Measurements from ENCODE around the gene MESP1. TPM values are rescaled to one million over a fixed set of nuclear protein-coding genes. Genes with fewer than 3 reads are reported as not detected.
A peak's percentile ranks its signal among the peaks of the same experiment; 100 is the strongest.

Gene MESP1
- total and polyA plus RNA-seq, 10 of the 15 experiments (the other 5 are each of a cell fraction or from before 2014, with no cell fraction given) = 0.04 to 1.1 (median 0.57) TPM; not detected in 2

GRCh38 chr15:89781891-89782618 lies 31.0 kb upstream of the MESP1 start (continued):
- TF ChIP-seq TCF7 (IDR thresholded peaks at IDR 0.05; ENCODE audit: borderline replicate concordance) (no peak), RELA (IDR thresholded peaks at IDR 0.05; ENCODE audit: borderline replicate concordance, partially characterized antibody) (peak; percentile 24)

- H3K9ac ChIP-seq (ENCODE audit: control insufficient read depth, insufficient read depth, low read length) = peak overlapping the region; percentile 35
- ChIA-PET POLR2A (interaction anchor here (0.5 to 1.0 kb wide), 2 partner anchors 14 to 20 kb away, joined by 3 read pairs; no protein-coding TSS in a partner anchor), CTCF (interaction anchor here (1.0 to 2.0 kb wide), 6 partner anchors 20 to 109 kb away, joined by 3 to 14 read pairs (median 4); no protein-coding TSS in a partner anchor), RAD21 (ENCODE audit: unreplicated experiment) (interaction anchor here (1.0 to 2.3 kb wide), 2 partner anchors 14 to 94 kb away, joined by 4 to 15 read pairs; no protein-coding TSS in a partner anchor), SMC1A (ENCODE audit: uncharacterized antibody, unreplicated experiment) (interaction anchor here (0.7 to 2.3 kb wide), 5 partner anchors 15 to 94 kb away, joined by 3 to 13 read pairs (median 3); no protein-coding TSS in a partner anchor)
- H4K20me1 ChIP-seq (ENCODE audit: control insufficient read depth, insufficient read depth) = no peaks in the 10 kb centered on the region
- BruUV-seq (replicated peaks) = no TSS peak
- in situ Hi-C loops (cut with MboI) (no loop called here), intact Hi-C loops (cut with micrococcal nuclease; ENCODE audit: unreplicated experiment) (no loop called here)
- H3K27ac ChIP-seq (ENCODE audit: control insufficient read depth, insufficient read depth) = peak overlapping the region; percentile 17; the same call in 1 of the 2 replicates
- H3K79me2 ChIP-seq (ENCODE audit: control insufficient read depth, insufficient read depth, low read length) = no peaks in the 10 kb centered on the region
- WGBS (ENCODE audit: insufficient coverage, insufficient replicate concordance, low lambda C conversion rate, missing lambda C conversion rate) = 0% methylated on average over 6 of the region's 6 CpGs
- H3K9me3 ChIP-seq (replicated peaks; ENCODE audit: control insufficient read depth, insufficient read depth, low read length) = no peaks in the 10 kb centered on the region; the same call in 2 of the 3 replicates
- no peaks in the 10 kb centered on the region for H3K36me3 ChIP-seq (ENCODE audit: control insufficient read depth in 2 of 2, insufficient read depth in 2 of 2, low read length in 1 of 2)
- peak overlapping the region; percentile 92 for H3K4me2 ChIP-seq (ENCODE audit: control insufficient read depth, insufficient read depth)
- no peak for DNase-seq (ENCODE audit: low read depth, low spot score)
- 0 out of 2 replicates have a peak overlapping the region, but pooled peaks have one; percentile 24 for H3K4me3 ChIP-seq
- no peaks in the 10 kb centered on the region for H3K27me3 ChIP-seq (replicated peaks in 1 of 2; ENCODE audit: control insufficient read depth in 2 of 2, insufficient read depth in 2 of 2, low read length in 1 of 2)
- H3K4me1 ChIP-seq (ENCODE audit: control insufficient read depth, insufficient read depth, low read length) = peaks cover 30% of the 10 kb centered on the region
- peak overlapping the region; percentile 73 for H2AFZ ChIP-seq (ENCODE audit: control insufficient read depth, low read depth, low read length)
- peak; percentile 68 for ATAC-seq
- TF ChIP-seq TARDBP (IDR thresholded peaks at IDR 0.05; ENCODE audit: borderline replicate concordance) = no peak
- TF ChIP-seq IKZF2 (IDR thresholded peaks at IDR 0.05) = 0 out of 4 replicates have a peak, but pooled peaks of 1 of the 2 experiments have one; percentile 14
- peak; percentile 91 for FAIRE-seq
These were observed 30.0 kb upstream of the MESP1 start for GRCh38 chr15:89781055-89781454.

All from GM12878 (cell line).